GM12875 (cell line): ENCODE data around the gene JAKMIP1.

Experiments
- H3K4me3 ChIP-seq: one replicate; pipeline ENCODE4 v1.5.1; 2011; ENCODE audit warnings: low read depth, low read length, control low read depth
- CTCF ChIP-seq: IDR thresholded peaks from 2 replicates; pipeline ENCODE4 v1.5.1; 2011; ENCODE audit warnings: low read depth, mild to moderate bottlenecking, control low read depth, inconsistent platforms, low read length, moderate library complexity, borderline replicate concordance; ENCODE audit not compliant: insufficient read depth

The JAKMIP1 gene

DNA sequence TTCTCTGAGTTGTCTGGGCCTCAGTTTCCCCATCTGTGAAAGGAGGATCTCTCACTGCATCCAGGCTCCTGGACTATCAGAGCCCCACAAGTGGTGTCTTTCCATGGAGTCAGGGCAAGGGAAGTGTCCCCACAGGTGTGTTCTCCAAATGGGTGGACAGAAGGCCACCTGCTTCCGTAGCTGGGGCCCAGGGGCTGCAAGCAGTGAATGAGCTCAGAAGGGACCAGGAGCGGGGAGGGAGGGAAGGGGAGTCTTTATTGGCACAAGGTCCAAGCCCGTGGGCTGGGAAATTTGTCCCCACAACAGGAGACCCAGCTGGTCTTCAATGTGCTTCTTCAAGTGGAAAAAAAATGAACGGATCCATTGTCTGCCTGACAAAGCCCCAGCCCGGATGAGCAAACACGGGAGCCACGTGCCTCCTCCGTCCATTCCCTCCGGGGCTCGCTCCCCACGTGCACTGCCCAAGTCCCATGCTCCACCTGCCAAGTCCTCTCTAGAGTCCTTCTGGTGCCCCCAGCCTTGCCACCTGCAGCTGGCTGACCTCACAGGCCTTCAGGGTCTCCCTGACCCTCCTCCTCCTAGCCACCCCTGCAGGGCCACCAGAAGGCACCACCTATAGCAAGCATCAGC, 72.0 kb downstream of the JAKMIP1 start:
- TF ChIP-seq CTCF = no peak
- no peak overlapping the region for H3K4me3 ChIP-seq

DNA sequence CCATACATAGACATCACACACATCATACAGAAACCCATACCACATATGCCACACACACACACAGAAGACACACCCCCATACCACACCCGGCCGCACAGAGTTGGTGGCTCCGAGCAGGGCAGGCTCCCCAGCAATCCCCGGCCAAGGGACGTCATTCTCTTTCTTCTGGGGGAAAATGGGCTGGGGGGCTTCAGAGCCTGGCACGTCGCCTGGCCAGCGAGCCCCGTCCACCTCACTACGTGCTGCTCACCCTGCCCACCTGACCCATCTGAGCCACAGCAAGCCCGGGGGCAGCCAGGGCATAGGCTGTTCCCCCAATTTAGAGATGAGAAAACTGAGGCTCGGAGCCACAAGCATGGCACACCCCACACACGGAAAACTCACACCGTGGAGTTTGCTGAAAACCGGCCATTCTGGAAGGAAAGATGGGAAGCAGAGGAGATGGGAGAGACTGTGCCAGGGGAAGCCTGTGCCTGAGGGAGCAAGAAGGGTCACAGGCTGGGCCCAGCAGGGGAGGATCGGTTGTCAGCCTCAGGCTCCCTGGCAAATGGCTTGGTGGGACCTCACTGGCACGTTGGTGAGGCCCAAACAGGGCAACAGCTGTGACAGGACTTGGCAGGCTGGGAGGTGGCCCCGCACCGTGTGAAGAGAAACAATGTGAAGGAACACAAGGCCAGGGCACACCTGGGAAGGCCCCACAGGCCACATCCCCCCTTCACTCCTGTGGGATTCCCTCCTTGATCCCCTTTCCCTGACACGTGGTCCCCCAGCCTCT, 73.2 kb downstream of the JAKMIP1 start:
- no peak for TF ChIP-seq CTCF
- no peak overlapping the region for H3K4me3 ChIP-seq

DNA sequence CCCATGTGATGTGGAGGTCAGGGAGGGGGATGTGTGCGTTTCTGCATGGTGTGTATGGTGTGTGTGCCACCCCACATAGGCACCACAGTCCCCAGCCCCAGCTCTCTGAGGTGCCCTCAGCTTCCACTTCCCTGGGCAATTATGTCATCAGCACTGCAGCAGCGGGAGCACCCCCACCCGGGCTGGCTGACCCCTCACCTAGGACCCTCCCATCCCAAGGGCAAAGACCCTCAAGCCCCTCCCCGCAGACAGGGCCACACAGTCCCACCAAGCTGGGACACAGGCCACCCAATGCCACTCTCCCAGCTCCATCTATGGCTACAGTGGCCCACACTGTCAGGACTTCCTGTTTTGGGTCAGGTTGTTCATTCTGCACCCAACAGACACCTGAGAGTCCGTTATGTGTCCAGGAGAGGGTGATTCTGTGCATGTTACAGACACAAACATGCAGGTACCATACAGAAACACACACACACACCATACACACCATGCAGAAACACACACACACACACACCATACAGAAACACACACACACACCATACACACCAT, 75.2 kb downstream of the JAKMIP1 start:
- TF ChIP-seq CTCF = no peak
- H3K4me3 ChIP-seq = no peak overlapping the region

- no peak for TF ChIP-seq CTCF
- no peak overlapping the region for H3K4me3 ChIP-seq
These were observed 75.8 kb downstream of the JAKMIP1 start for GRCh38 chr4:6124386-6125102.

DNA sequence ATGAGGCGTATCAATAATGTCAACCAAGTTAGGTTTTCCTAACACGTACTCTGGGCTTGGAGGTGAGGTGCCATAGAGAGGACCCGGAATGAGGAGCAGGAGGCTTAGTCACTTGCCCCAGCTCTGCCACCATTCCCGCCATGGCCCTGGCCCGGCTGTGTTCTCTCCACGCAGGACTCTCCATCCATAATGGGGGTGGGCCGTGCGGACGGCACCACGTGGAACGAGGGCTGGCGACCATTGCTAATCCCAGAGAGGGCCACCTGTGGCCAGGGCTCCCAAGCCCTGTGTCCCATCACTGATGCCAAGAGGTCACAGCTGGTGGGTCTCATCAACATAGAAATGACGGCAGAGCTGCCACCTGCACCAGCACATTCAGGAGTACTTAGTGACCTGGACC, 76.4 kb downstream of the JAKMIP1 start:
- no peak overlapping the region for H3K4me3 ChIP-seq
- TF ChIP-seq CTCF = no peak

DNA sequence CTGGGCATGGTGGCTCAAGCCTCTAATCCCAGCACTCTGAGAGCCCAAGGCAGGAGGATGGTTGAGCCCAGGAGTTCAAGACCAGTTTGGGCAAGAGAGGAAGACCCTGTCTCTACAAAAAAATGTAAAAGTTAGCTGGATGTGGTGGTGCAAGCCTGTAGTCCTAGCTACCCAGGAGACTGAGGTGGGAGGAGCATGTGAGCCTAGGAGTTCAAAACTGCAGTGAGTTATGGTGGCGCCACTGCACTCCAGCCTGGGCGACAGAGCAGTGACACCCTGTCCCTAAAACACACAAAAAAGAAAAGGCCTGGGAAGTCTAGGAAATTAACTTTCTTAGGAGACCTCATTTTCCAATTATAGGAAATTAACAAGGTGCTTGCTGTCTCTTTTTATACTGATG, 76.8 kb downstream of the JAKMIP1 start:
- TF ChIP-seq CTCF = no peak
- H3K4me3 ChIP-seq = no peak overlapping the region
